HG02943 (cell line): ENCODE data around the gene HNRNPDL.
"Not testable (repeated sequence)": the region's sequence is repeated elsewhere in the genome, so short reads cannot be mapped to it uniquely, and the experiment has no call there.

ENCODE experiments used
- ATAC-seq: cut with Tn5 transposase; IDR thresholded peaks from one replicate; pipeline ENCODE4 v1.9.1; 2021; ENCODE audit warnings: mild to moderate bottlenecking, low read depth, moderate library complexity; ENCODE audit not compliant: unreplicated experiment

The HNRNPDL gene

GRCh38 chr4:82430193-82430963 lies at the start of gene HNRNPDL, which contains the start of gene ENOPH1:
Gene HNRNPDL, minus strand, starts transcription at chr4:82430462. Its CDS starts 772 bp downstream, at chr4:82429690.
Gene ENOPH1, plus strand, starts transcription at chr4:82430590. Its CDS starts 240 bp downstream, at chr4:82430830.
- ATAC-seq: peak; percentile 76

- ATAC-seq: no peak
These were observed 49.3 kb upstream of the HNRNPDL start for GRCh38 chr4:82479562-82479961.

- not testable (repeated sequence) for ATAC-seq
These were observed 47.2 kb upstream of the HNRNPDL start for GRCh38 chr4:82477469-82477868.

DNA sequence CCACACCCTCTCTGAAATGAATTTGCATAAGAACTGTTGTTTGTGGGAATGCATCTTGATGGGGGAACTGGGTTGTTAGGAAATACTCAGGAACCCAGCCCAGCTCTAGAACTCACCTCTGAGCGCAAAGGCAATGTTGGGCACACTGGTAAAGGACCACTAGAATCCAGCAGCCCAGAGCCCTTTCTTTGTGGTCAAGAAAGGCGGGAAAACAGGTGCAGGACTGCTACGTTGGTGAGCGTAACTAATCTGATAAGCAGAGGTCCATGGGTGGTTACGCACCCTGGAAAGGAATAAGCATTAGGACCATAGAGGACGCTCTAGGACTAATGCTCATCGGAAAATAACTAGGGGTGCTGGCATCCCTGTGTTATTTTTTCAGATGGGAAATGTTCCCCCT lies 45.7 kb upstream of the HNRNPDL start:
- not testable (repeated sequence) for ATAC-seq

GRCh38 chr4:82473621-82474164 lies 43.4 kb upstream of the HNRNPDL start:
- ATAC-seq: no peak

DNA sequence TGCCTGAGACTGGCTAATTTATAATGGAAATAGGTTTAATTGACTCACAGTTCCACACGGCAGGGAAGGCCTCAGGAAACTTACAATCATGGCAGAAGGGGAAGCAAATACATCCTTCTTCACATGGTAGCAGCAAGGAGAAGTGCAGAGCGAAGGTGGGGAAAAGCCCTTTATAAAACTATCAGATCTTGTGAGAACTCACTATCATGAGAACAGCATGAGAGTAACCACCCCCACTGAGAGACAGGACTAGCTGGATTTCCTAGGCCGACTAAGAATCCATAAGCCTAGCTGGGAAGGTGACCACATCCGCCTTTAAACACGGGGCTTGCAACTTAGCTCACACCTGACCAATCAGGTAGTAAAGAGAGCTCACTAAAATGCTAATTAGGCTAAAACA lies 42.8 kb upstream of the HNRNPDL start:
- ATAC-seq: not testable (repeated sequence)

DNA sequence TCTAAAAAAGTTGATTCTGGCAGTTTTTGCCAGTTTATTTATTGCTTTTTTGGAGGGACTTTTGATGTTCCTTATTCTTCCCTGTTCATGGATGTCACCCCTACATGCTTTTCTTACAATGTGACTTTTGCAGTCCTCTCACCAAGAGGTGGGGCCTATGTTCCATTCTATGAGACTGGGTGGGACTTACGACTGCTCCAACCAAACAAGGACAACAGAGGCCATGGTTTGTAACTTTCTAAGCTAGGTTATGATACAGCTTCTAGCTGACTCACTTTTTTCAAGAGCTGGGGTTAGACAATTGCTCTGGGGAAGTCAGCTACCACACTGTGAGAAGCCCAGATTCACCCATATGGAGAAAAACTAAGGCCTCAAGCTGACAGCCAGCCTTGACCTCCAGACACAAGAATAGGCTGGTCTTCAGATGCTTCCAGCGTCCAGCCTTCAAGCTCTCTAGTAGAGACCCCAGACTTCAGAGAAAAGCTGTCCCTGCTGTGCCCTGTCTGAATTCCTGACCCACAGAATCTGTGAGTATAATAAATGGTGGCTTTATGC lies 39.6 kb upstream of the HNRNPDL start:
- no peak for ATAC-seq

DNA sequence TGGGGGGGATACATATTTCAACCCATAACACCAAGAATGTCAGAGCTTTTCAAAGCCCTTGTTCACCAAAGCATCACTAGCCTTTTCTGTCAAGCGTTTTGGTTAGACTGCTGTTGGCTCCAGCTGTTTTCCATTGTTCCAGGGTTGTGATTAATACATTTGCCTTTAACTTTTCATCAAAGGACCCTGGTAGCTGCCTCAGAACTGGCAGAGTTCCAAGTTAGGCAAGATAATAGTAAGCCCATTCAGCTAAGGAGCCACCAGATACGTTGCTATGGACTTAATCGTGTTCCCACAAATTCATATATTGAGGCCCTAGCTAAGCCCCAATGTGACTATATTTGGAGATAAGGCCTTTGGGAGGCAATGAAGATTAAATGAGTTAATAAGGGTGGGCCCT lies 37.2 kb upstream of the HNRNPDL start:
- no peak for ATAC-seq

GRCh38 chr4:82463221-82463620 lies 33.0 kb upstream of the HNRNPDL start:
- no peak for ATAC-seq

GRCh38 chr4:82462415-82462831 lies 32.2 kb upstream of the HNRNPDL start:
- peak; percentile 73 for ATAC-seq

GRCh38 chr4:82461710-82462109 lies 31.4 kb upstream of the HNRNPDL start:
- ATAC-seq: no peak

DNA sequence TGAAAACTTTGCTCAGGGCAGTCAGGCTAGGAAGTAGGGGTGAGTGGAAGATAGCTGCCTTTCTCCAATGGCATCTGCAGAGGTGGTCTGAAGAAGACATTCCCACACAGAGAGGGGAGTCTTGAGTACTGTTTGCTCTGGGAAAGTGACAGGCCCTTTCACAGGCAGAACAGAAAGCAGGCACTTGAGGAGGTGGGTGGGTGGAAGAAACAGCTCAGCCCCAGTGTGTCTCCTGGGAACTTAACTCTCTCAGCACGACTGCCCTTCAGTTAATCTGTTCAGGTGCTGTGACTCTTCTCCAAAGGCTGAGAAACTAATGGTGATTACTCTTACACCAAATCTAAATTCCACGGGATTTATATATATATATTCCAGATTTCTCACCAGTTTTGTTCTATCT lies 28.5 kb upstream of the HNRNPDL start:
- ATAC-seq: no peak

DNA sequence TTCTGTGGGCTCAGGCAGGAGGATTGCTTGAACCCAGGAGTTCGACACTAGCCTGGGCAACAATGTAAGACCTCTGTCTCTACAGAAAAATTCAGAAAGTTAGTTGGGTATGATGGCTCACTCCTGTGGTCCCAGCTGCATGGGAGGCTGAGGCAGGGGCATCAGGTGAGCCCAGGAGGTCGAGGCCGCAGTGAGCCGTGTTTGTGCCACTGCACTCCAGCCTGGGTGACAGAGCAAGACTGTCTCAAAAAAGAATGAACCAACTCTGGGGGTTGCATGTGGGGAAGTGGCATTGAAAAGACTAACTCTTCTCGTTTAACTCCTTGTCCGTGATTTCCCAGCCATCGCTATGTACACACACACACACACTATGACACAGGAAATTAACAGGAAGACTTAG lies 27.0 kb upstream of the HNRNPDL start:
- no peak for ATAC-seq

- no peak for ATAC-seq
These were observed 21.8 kb upstream of the HNRNPDL start for GRCh38 chr4:82452026-82452425.

- no peak for ATAC-seq
These were observed 20.9 kb upstream of the HNRNPDL start for GRCh38 chr4:82450966-82451755.

GRCh38 chr4:82447886-82448285 lies 17.6 kb upstream of the HNRNPDL start:
- ATAC-seq: no peak

GRCh38 chr4:82439088-82439487 lies 8.8 kb upstream of the HNRNPDL start:
- ATAC-seq: no peak

GRCh38 chr4:82437285-82438005 lies 7.2 kb upstream of the HNRNPDL start:
- no peak for ATAC-seq

DNA sequence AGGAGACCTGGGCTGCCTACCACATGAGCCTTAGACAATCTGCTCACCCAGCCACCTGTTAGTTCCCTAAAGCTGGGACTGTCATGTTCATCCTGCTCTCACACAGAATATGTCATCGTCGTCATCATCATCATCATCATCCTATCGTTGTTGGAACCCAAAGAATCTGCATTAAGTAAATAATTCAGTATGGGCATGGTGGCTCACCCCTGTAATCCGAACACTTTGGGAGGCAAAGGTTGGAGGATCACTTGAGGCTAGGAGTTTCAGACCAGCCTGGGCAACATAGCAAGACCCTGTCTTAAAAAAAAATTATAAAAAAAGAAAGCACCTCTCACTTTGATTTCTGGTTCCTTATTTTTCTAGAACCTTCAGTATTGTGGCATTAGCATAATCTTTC lies 6.5 kb upstream of the HNRNPDL start:
- ATAC-seq: no peak

GRCh38 chr4:82436130-82436529 lies 5.9 kb upstream of the HNRNPDL start:
- no peak for ATAC-seq
